Measurements from ENCODE around the gene SAMD11.
A peak's percentile ranks its signal among the peaks of the same experiment; 100 is the strongest.

GRCh38 chr1:910881-911721 is 12.6 kb upstream of the SAMD11 start:
- TF ChIP-seq POLR2AphosphoS5 (IDR thresholded peaks at IDR 0.05), result peak; percentile 44
- TF ChIP-seq CTCF (IDR thresholded peaks at IDR 0.05), result no peak

All from gastroesophageal sphincter (tissue), 3 donors.